ENCODE data around the gene RNF157. TPM values are rescaled to one million over a fixed set of nuclear protein-coding genes. Genes with fewer than 3 reads are reported as not detected.
"Not testable (repeated sequence)": the region's sequence is repeated elsewhere in the genome, so short reads cannot be mapped to it uniquely, and the experiment has no call there.

Gene RNF157
- total RNA-seq, 1 donor from 2014 or later: 0.99 TPM

DNA sequence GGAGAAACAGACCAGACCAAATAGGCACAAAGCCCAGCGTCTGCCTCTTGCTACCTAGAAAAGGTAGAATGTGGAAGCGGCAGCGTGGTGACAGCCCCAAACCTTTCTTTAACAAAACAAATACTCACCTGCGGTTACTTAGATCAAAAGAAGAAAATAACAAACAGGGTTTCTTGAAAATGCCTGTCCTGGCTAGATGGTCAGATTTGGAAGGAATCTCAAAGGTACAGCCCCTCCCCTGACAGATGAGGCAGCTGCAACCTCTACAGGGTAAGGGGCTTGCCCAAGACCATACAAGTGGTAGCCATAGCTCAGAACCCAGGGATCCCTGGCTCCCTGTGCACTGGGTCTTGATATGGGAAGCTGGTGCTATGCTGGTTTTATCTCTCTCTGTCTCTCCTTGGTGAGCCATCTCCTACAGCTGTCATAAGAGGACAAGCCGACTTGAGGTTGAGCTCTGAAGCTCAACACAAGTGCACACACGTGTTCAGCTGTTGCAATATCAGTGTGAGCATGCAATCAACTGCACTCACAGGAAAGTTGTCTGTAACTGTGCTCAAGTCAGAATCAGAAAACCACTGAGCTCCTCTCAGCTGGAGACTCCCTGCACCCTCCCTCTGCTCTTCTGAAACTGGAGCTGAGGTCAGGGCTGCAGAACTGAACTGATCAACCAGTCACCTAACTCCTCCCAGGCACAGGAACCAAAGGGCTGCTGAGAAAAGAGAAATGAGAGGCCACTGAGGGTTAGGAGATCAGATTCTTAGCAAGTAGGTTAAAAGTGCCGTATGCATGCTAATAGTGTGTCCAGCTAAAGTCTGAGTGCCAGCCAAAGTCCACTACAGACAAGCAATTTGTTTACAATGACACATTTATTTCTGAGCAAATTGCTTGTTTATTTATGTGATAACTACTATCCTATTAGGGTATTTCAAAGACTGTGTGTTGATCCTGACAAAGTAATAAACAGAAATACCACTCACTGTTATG, 6.1 kb upstream of the RNF157 start:
- DNase-seq (ENCODE audit: extremely low spot score, unreplicated experiment): no peak
- Mint-ChIP-seq H3K36me3 (ENCODE audit: unreplicated experiment) (no peaks in the 10 kb centered on the region), H3K4me1 (ENCODE audit: unreplicated experiment) (peaks cover 4% of the 10 kb centered on the region), H3K27ac (ENCODE audit: unreplicated experiment) (no peak overlapping the region), H3K4me3 (ENCODE audit: unreplicated experiment) (no peak overlapping the region), H3K27me3 (ENCODE audit: unreplicated experiment) (peaks cover 56% of the 10 kb centered on the region), H3K9me3 (ENCODE audit: unreplicated experiment) (no peaks in the 10 kb centered on the region)
- TF ChIP-seq, protein P1, sequence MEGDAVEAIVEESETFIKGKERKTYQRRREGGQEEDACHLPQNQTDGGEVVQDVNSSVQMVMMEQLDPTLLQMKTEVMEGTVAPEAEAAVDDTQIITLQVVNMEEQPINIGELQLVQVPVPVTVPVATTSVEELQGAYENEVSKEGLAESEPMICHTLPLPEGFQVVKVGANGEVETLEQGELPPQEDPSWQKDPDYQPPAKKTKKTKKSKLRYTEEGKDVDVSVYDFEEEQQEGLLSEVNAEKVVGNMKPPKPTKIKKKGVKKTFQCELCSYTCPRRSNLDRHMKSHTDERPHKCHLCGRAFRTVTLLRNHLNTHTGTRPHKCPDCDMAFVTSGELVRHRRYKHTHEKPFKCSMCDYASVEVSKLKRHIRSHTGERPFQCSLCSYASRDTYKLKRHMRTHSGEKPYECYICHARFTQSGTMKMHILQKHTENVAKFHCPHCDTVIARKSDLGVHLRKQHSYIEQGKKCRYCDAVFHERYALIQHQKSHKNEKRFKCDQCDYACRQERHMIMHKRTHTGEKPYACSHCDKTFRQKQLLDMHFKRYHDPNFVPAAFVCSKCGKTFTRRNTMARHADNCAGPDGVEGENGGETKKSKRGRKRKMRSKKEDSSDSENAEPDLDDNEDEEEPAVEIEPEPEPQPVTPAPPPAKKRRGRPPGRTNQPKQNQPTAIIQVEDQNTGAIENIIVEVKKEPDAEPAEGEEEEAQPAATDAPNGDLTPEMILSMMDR (IDR thresholded peaks at IDR 0.05): no peak

- not testable (repeated sequence) for DNase-seq (ENCODE audit: extremely low spot score, unreplicated experiment); H3K9me3 Mint-ChIP-seq (ENCODE audit: unreplicated experiment); H3K4me3 Mint-ChIP-seq (ENCODE audit: unreplicated experiment); H3K36me3 Mint-ChIP-seq (ENCODE audit: unreplicated experiment); H3K27ac Mint-ChIP-seq (ENCODE audit: unreplicated experiment)
- Mint-ChIP-seq H3K27me3 (ENCODE audit: unreplicated experiment) (peaks cover 61% of the 10 kb centered on the region), H3K4me1 (ENCODE audit: unreplicated experiment) (peaks cover 10% of the 10 kb centered on the region)
Observed at GRCh38 chr17:76244721-76245120, 4.4 kb upstream of the RNF157 start.

- DNase-seq (ENCODE audit: extremely low spot score, unreplicated experiment): no peak
- peaks cover 10% of the 10 kb centered on the region for H3K4me1 Mint-ChIP-seq (ENCODE audit: unreplicated experiment)
- peaks cover 64% of the 10 kb centered on the region for H3K27me3 Mint-ChIP-seq (ENCODE audit: unreplicated experiment)
- H3K9me3 Mint-ChIP-seq (ENCODE audit: unreplicated experiment): no peaks in the 10 kb centered on the region
- no peak overlapping the region for H3K4me3 Mint-ChIP-seq (ENCODE audit: unreplicated experiment)
- H3K27ac Mint-ChIP-seq (ENCODE audit: unreplicated experiment): no peak overlapping the region
- H3K36me3 Mint-ChIP-seq (ENCODE audit: unreplicated experiment): no peaks in the 10 kb centered on the region
- TF ChIP-seq, protein P1 (IDR thresholded peaks at IDR 0.05): no peak
Observed at GRCh38 chr17:76243826-76244679, 3.8 kb upstream of the RNF157 start.

GRCh38 chr17:76241691-76242255, 1.5 kb upstream of the RNF157 start:
- DNase-seq (ENCODE audit: extremely low spot score, unreplicated experiment): no peak
- peaks cover 10% of the 10 kb centered on the region for H3K4me1 Mint-ChIP-seq (ENCODE audit: unreplicated experiment)
- peak overlapping the region; percentile 79 for H3K4me3 Mint-ChIP-seq (ENCODE audit: unreplicated experiment)
- H3K27ac Mint-ChIP-seq (ENCODE audit: unreplicated experiment): no peak overlapping the region
- H3K9me3 Mint-ChIP-seq (ENCODE audit: unreplicated experiment): no peaks in the 10 kb centered on the region
- no peaks in the 10 kb centered on the region for H3K36me3 Mint-ChIP-seq (ENCODE audit: unreplicated experiment)
- H3K27me3 Mint-ChIP-seq (ENCODE audit: unreplicated experiment): peaks cover 61% of the 10 kb centered on the region
- TF ChIP-seq, protein P1 (IDR thresholded peaks at IDR 0.05): no peak

- Mint-ChIP-seq H3K9me3 (ENCODE audit: unreplicated experiment) (no peaks in the 10 kb centered on the region), H3K36me3 (ENCODE audit: unreplicated experiment) (no peaks in the 10 kb centered on the region), H3K27me3 (ENCODE audit: unreplicated experiment) (peaks cover 59% of the 10 kb centered on the region), H3K27ac (ENCODE audit: unreplicated experiment) (no peak overlapping the region), H3K4me1 (ENCODE audit: unreplicated experiment) (peaks cover 7% of the 10 kb centered on the region), H3K4me3 (ENCODE audit: unreplicated experiment) (peak overlapping the region; percentile 79)
- TF ChIP-seq, protein P1 (IDR thresholded peaks at IDR 0.05): no peak
- DNase-seq (ENCODE audit: extremely low spot score, unreplicated experiment): no peak
Observed at GRCh38 chr17:76241204-76241538, 878 bp upstream of the RNF157 start.

Measured in osteocyte (in vitro differentiated cells).